GM21390 (cell line): Measurements from ENCODE around the gene EDEM3.
"Not testable (repeated sequence)": the region's sequence is repeated elsewhere in the genome, so short reads cannot be mapped to it uniquely, and the experiment has no call there.

Experiments used
- ATAC-seq: cut with Tn5 transposase; IDR thresholded peaks from one replicate; pipeline ENCODE4 v1.9.1; 2021; ENCODE audit not compliant: unreplicated experiment

The EDEM3 gene

DNA sequence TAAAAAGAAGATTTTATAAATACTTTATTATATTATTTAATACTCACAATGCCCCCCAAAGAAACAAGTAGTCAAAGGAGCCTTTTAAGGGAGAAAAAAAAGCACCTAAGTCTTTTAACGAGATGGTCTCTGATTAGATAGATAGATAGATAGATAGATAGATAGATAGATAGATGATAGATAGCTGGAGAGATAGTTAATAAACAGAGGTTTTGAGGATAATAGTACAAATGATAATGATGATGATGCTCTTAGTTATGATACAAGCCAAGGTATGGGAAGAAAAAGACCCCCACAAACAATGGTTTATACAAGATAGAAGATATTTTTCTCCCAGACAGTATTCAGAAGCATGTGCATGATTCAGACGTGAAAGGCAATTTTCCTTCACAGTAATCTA lies 14.6 kb upstream of the EDEM3 start:
- no peak for ATAC-seq

DNA sequence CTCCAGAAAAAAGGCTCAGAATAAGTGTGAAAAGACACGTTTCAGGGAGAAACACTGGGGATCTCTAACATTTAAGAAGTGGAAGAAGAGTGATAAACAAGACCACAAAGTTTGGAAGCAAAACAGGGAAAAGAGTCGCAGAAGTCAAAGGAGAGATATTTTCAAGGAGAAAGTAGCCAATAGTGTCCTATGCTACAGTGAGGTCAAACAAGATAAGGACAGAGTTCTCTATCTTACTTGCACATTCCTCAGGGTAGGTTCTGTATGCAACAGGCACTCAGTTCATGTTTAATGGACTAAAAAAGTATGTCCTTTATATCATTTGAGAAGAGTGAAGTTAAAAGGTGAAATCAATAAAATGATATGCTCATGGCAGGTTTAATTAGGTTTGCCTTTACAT lies 13.8 kb upstream of the EDEM3 start:
- ATAC-seq, result no peak

DNA sequence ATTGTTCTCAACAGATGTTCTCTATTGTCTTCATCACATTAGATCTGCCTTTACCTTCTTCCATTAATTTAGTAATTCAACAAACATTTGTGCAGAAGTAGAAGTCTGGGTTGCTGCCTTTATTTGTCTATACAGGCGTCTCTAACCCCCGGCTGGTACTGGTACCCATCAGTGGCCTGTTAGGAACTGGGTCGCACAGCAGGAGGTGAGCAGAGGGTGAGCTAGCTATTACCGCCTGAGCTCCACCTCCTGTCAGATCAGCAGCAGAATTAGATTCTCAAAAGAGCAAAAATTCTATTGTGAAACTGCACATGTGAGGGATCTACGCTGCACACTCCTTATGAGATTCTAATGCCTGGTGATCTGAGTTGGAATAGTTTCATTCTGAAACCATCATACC lies 12.9 kb upstream of the EDEM3 start:
- no peak for ATAC-seq

DNA sequence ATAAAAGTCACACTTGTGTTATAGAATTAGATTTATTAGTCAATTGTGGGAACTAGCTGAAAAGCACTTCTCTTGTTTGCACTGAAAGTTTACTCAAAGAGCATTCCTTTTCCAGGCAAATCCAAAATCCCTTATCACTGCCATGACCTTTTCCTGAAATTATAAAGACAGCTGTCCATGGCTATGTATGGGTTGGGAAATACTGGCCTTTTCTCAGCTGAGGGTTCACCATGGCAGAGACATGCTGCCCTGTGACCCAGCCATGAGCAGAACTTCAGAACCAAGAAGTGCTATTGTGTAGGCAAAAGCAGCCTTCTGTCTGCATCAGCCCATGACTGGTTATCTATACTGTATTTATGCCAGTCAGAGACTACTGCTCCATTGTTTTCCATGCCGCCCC lies 9.8 kb upstream of the EDEM3 start:
- no peak for ATAC-seq

DNA sequence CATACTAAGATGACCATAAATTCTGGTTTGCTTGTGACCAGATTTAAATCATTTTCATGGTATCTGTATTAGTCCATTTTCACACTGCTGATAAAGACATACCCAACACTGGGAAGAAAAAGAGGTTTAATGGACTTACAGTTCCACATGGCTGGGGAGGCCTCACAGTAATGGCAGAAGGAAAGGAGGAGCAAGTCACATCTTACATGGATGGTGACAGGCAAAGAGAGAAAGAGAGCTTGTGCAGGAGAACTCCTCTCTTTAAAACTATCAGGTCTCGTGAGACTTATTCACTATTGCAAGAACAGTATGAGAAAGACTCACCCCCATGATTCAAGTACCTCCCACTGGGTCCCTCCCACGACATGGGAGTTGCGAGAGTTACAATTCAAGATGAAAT lies 8.9 kb upstream of the EDEM3 start:
- not testable (repeated sequence) for ATAC-seq

DNA sequence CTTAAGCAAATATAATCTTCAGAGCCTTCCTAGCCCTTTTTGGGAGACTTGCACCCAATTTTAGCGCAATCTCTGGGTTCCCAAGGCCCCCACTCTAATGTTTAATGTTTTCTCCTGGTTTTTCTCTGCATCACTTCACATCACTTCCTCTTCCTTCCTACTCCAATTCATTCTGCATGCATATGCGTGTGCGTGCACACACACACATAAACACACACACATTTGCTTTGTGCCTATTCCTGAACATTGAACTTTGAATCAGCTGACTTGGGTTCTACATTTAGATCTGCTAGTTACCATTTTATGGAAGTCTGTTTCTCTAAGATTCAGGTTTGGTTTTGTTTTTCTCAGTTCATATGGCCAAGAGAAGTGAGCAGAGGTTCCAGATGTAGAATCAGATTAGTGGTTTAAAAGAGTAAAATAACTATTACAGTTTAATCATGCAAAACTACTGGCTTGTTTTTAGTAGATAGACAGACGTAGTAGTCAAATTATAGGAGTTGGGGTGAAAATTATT lies 7.4 kb upstream of the EDEM3 start:
- no peak for ATAC-seq

DNA sequence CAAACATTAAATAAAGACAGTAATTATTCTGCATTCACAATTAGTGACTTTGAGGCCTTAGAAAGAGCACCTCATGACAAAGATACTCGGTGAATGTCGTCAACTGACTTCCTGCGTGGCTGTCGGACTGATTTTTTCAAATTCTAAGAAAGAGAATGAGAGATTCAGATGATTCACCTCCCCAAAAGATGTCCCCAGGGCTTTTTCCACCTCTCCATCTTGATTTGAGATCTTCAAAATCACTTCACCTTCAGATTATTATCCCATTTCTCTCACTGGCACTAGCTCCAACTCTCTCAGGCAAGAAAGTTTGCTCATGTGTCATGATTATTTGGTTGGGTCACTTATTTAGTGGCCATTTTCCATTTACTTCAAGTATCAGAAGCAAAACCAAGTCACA lies 5.0 kb upstream of the EDEM3 start:
- ATAC-seq, result no peak

DNA sequence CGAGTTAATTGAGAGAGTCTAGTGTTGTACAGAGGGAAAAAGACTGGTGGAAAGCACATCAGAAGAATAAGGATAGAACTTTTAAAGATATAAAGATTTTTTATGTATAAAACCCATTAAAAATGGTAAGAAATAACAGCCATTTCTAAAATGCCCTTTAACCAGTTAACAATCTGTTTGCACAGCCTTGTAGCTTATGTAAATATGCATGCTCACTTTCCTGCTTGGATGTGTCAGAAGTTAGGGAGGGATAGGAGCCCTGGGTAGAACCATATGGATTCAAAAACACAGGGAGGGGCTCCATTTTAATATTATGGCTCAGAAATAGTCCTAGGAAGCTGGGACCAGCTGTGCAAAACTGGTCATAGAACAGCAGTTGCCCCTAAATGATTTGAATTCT lies 4.5 kb upstream of the EDEM3 start:
- no peak for ATAC-seq

DNA sequence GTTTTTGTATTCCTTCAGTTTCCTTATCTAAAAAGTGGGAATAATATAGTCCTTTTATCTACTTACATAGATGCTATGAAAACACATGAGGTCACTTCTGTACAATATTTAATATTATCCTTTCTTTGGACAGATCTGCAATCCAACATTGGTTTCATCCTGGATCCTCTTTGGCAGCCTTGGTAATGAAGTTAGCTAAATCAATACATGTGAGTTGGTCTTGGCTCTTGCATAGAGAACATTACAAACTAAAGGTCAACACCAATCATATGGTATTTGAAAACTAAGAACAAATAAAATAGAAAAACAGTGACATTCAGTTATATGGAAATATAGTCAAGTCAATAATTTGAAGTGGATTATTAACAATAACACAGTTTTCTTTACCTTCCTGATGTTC lies 3.2 kb upstream of the EDEM3 start:
- ATAC-seq, result no peak

DNA sequence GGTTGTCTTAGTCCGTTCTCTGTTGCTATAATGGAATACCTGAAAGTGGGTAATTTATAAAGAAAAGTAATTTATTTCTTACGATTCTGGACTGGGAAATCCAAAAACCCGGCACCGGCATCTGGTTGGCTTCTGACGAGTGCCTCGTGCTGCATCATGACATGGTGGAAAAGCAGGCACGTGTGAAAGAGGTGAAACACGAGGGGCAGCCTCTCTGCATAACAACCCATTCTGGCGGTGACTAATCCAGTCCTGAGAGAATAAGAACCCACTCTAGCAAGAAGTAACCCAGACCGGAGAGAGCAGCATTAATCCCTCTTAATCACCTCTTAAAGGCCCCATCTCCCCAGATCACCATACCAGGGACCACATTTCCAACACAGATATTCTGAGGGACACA lies 2.7 kb upstream of the EDEM3 start:
- no peak for ATAC-seq

DNA sequence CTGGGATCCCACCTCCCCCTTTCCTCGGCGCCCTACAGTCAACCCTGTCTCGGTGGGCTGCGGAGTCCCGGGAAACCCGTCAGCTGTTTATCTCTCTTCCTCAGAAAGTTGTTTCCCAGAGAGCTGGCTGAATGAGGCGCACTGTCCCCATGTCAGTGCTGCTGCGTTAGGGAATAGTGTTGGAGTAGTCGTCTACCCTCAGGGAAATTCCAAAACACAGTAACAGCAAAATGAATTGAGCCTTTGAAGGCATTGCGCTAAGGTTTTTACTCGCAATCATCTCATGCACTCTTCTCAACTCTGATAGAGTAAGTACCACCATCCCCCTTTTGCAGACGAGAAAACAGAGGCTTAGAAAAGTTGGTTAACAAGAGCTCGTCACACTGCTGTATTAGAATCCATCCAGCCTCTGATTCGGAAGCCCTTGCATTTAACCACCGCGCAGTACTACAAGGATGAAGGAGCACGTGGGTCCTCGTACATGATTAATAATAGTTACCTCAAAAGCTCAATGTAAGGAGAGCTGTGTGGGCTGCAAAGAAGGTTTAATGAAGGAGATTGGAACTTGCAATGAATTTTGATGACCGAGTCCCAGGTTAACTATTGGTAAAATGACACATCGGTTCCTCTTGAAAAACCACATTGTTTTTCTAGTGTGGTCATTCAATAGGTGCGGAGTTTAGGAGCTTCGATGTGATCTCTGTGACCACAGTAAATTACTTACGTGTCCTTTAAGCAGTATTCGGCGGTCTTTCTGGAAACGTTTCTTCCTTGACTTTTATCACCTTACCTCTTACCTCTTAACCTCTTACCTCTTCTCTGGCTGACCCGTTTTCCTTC lies 788 bp upstream of the EDEM3 start:
- no peak for ATAC-seq

DNA sequence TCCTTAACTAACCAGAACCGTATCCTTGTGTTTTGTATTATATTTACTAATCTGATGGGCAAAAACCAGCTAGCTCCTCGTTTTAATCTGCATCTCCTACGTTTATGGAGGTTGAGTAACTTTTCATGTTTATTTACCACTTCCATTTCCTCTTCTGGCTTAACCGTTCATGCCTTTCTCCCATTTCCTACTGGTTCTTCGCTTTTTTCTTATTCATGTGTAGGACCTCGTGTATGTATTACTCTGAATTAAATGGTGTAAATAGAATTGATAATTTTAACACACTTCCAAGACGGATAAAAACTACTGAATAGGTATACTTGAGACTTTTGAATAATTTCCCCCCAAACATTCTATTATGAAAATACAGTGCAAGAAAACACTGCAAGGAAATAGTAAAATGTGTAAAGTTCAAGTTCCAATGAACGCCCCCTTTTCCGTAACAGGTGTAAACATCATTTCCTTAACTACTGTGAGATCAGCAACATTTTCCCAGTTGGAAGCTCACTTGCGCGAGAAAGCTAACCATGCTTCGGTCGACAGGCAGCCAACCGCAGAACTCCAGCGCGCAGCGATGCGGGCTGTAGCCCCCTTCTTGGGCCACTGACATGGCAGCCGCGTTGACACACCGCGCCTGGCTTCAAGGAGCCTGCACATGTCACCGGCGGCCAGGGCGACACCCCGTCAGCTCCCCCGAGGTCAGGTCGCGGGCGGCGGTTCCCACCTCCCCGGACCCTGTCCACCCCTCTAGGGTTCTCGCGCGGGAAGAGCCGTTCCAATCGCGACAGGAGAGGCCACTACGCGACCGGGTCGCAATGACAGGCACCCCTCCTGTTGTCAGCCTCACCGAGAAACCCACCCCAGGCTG lies 816 bp downstream of the EDEM3 start:
- ATAC-seq, result peak; percentile 7

DNA sequence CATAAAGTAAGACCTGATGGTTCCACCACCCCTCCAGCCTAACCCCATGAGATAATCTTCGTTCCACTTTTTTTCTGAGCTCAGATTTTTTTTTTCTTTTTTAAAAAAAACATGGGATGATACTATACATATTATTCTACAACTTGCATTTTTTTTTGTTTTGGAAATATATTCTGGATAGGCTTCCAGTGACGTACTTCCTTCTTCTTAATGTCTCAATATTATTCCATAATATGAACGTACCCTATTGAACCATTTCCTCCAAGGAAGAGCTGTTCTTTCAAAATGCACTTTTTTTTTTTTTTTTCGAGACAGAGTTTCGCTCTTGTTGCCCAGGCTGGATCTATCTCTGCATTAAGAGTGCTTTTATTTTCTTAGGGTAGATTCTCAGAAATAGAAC lies 1.5 kb downstream of the EDEM3 start:
- no peak for ATAC-seq

DNA sequence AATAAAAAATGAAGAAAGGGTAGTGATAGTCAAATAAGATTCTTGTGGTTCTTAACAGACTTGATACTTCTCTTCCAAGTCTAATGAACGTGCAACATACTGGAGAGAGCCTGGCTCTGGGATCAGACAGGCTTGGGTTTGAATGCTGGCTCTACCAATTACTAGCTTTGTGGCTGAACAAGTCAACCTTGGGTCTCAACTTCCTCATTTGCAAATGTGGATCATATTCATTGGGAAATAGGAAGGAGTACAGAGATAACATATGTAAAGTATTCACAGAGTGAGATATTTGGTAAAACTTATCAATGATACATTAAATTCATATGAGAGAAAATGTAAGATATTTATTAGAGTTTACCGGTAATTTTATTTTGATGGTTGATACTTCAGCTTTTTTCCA lies 2.0 kb downstream of the EDEM3 start:
- ATAC-seq, result no peak

DNA sequence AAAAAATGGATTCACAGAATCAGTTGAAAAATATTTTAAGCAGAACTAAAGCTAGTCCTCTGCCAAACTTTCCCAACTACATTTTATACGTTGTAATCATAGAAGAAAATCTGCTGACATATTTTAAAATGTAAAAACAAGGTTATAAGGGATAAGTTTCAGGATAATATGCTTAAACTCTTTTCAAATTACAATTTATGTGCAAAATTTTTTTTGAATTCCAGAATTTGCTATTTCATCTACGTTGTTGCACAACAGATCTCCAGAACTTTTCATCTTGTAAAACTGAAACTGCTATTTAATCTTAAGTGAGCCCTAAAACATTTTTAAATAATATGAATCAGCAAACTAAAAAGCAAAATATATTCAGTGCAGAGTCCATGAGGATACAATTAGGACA lies 5.9 kb downstream of the EDEM3 start:
- ATAC-seq, result no peak

DNA sequence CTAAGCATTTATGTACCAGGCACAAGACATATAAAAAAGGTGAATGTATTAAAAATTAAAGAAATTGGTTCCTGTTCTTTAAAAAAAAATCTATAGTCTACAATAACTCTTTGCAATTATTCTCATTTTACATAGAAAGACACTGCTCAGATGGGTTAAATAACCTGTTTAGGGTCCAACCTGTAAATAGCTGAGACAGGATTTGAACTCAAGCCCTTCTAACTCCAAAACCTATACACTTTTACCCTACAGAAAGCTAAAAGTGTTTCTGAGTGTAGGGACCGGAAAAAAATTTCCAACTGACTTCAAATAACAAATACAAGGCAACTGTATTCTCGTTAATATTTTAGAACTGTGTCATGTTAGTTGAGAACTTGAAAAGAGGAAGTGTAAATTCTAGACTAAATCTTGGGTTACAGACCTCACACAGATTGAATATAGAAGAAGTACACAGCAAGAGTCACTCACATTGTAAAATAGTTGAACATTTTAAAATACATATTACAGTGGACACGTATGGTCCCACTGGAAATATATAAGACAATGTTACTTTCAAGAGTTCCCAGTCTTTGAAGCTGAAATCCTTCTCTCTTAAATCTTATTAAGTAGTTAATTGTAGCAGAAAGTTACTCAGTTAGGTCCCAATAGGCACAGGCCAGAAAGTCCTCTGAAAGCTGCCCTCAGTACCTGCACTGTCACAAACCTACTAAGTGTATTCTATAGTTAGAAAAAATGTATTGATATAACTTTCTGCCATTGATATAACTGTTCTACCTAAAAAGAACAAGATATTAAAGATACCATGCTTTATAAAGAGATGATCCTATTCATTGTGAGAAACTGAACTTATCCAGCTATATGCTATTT lies 7.3 kb downstream of the EDEM3 start:
- peak; percentile 73 for ATAC-seq

DNA sequence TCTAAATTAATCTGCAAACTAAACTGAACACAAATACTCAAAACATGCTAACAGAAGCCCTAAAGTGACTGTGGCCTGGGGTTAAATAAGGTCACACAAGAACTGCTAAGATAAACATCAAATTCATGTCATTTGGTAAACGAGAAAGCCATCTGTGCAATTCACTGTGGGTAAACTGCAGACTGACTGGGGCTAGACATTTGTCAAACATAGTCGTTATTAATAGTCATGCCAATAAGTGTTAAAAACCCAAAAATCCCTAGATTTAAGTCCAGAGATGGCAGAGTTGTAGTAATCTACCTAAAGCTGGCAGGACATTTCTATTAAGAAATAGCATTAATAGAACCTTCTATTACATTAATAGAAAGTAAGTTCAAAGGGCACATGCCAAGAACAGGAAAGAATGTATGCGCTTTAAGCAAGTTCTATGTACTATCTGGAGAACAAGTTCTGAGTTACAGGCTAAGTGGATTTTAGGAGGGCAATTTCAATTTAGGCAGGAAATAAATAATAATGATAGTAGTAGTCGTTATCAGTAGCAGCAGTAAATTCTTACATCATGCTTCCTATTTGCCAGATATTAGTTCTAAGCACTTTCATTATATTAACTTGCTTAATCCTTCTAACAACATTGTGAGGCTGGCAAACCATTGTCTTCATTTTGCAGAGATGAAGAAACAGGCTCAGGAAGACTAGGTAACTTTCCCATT lies 8.6 kb downstream of the EDEM3 start:
- peak; percentile 36 for ATAC-seq

DNA sequence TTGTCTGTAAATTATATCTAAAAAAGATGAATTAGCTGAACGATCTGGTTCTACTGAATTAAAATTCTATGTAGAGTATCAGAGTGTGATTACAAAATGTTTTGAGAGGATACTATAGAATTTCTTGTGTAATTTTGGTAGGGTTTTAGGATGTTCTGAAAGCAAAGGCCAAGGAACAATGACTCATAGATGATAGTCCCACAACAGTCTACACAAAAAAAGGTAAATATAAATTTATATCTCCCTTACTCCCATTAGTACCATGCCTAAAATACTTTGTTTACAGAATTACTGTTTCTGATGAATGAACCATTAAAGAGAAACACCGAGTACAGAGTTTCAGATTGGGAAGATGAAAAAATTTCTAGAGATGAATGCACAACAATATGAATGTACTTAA lies 9.5 kb downstream of the EDEM3 start:
- ATAC-seq, result no peak

DNA sequence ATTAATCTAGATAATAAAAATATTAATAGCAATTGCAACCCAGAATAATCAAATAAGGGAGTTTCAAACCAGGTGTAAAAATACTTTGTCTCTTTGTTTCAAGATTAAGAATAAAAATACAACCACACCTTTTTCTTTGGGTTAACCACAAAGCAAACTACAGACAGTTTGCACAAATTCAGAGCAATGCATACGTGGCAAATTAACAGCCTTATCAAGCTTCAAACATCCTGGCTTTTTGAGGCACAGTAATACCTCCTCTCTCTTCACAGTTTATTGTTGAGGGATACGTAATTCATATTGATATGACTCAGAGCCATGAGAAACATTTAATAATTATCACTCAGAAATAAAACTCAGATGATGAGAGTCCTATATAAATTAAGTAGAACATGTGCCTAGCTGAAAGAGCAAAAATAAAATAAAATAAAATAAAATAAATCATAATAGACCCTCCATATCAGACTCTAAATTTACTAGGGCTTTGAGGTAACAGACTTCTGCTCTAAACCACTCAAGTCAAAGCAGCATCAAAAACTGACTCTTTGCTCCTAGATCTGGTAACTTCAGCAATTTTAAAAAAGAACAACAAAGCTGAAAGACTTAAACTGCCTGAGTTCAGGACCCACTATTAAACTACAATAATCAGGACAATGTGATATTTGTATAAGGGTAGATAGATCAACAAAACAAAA lies 11.4 kb downstream of the EDEM3 start:
- ATAC-seq, result peak; percentile 69

DNA sequence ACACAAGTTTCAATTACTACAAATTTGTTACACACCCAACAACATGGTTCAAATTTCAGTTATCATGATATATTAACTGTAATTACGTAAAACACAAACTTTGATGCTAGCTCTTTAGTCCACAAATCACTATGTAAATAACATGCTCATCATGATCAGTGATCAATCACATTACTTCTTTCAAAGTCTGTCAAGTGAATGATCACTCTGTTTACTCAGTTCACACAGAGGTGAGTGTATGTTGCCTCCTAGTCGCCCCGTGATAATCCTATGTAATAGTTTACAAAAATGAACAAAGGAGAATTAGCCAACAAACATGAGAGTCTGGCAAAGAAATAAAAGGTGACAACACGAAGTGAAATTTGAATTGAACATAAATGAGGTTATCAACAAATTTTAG lies 14.3 kb downstream of the EDEM3 start:
- no peak for ATAC-seq
